Endometrial microvascular endothelial cells (primary cell): Measurements from ENCODE around the gene TUFT1. TPM values are rescaled to one million over a fixed set of nuclear protein-coding genes. Genes with fewer than 3 reads are reported as not detected.
"Not testable (repeated sequence)": the region's sequence is repeated elsewhere in the genome, so short reads cannot be mapped to it uniquely, and the experiment has no call there.

Experiments
- in situ Hi-C: cut with HindIII; loops from 2 replicates; pipeline ENCODE4 v1.10.0; 2017; ENCODE audit warnings: low sequenced_read_pairs, low pct_unique_long_range_greater_than_20kb; ENCODE audit errors: inconsistent ontology term
- total RNA-seq: library from RNA; depleted of rRNA; stranded (reverse); fragments of >200 nt; gene quantifications from one replicate; pipeline ENCODE4 v1.2.3, GENCODE V29; 2015; ENCODE audit errors: inconsistent ontology term

Gene TUFT1
- total RNA-seq, 1 donor from 2014 or later: 4.3 TPM

- in situ Hi-C loops: no loop called here
These were observed 28.5 kb downstream of the TUFT1 start for GRCh38 chr1:151568626-151569088.

- in situ Hi-C loops: no loop called here
These were observed 30.7 kb downstream of the TUFT1 start for GRCh38 chr1:151570819-151571218.

GRCh38 chr1:151574575-151575529, 34.7 kb downstream of the TUFT1 start:
- in situ Hi-C loops: no loop called here

- in situ Hi-C loops: no loop called here
These were observed 37.1 kb downstream of the TUFT1 start for GRCh38 chr1:151577173-151577572.

- in situ Hi-C loops: no loop called here
These were observed 38.8 kb downstream of the TUFT1 start for GRCh38 chr1:151578941-151579340.

GRCh38 chr1:151579436-151580225, 39.5 kb downstream of the TUFT1 start:
- in situ Hi-C loops: no loop called here

GRCh38 chr1:151581451-151581850, 41.3 kb downstream of the TUFT1 start:
- in situ Hi-C loops: no loop called here

GRCh38 chr1:151581921-151582320, 41.8 kb downstream of the TUFT1 start:
- in situ Hi-C loops: no loop called here

- in situ Hi-C loops: no loop called here
These were observed 43.7 kb downstream of the TUFT1 start for GRCh38 chr1:151583796-151584195.

- in situ Hi-C loops: no loop called here
These were observed 44.2 kb downstream of the TUFT1 start for GRCh38 chr1:151584278-151584677.

- in situ Hi-C loops: no loop called here
These were observed 44.7 kb downstream of the TUFT1 start for GRCh38 chr1:151584780-151585179.

- in situ Hi-C loops: no loop called here
These were observed 45.5 kb downstream of the TUFT1 start for GRCh38 chr1:151585622-151586021.

- in situ Hi-C loops: no loop called here
These were observed 50.9 kb downstream of the TUFT1 start for GRCh38 chr1:151590961-151591360.

- in situ Hi-C loops: no loop called here
These were observed 53.6 kb downstream of the TUFT1 start for GRCh38 chr1:151593730-151594129.

GRCh38 chr1:151594143-151594625, 54.1 kb downstream of the TUFT1 start:
- in situ Hi-C loops: no loop called here

- in situ Hi-C loops: no loop called here
These were observed 56.3 kb downstream of the TUFT1 start for GRCh38 chr1:151596166-151596953.

- in situ Hi-C loops: not testable (repeated sequence)
These were observed 62.4 kb downstream of the TUFT1 start for GRCh38 chr1:151602550-151602949.

- in situ Hi-C loops: no loop called here
These were observed 64.2 kb downstream of the TUFT1 start for GRCh38 chr1:151604291-151604690.

- in situ Hi-C loops: no loop called here
These were observed 66.3 kb downstream of the TUFT1 start for GRCh38 chr1:151606384-151606783.
